Glomerular endothelial cell (primary cell): ENCODE results near the gene MYL2. TPM values are rescaled to one million over a fixed set of nuclear protein-coding genes. Genes with fewer than 3 reads are reported as not detected.
"Not testable (repeated sequence)": the region's sequence is repeated elsewhere in the genome, so short reads cannot be mapped to it uniquely, and the experiment has no call there.

Source experiments
- DNase-seq: peaks from one replicate; pipeline ENCODE4 v3.0.0-alpha.2; 2011; ENCODE audit warnings: low read depth, low spot score; ENCODE audit errors: extremely low read depth
- total RNA-seq: library from RNA; depleted of rRNA; stranded (reverse); fragments of >200 nt; gene quantifications from 2 replicates; pipeline ENCODE4 v1.2.3, GENCODE V29; 2015

The MYL2 gene, protein sequence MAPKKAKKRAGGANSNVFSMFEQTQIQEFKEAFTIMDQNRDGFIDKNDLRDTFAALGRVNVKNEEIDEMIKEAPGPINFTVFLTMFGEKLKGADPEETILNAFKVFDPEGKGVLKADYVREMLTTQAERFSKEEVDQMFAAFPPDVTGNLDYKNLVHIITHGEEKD
- total RNA-seq, result not detected in 2 replicates

DNA sequence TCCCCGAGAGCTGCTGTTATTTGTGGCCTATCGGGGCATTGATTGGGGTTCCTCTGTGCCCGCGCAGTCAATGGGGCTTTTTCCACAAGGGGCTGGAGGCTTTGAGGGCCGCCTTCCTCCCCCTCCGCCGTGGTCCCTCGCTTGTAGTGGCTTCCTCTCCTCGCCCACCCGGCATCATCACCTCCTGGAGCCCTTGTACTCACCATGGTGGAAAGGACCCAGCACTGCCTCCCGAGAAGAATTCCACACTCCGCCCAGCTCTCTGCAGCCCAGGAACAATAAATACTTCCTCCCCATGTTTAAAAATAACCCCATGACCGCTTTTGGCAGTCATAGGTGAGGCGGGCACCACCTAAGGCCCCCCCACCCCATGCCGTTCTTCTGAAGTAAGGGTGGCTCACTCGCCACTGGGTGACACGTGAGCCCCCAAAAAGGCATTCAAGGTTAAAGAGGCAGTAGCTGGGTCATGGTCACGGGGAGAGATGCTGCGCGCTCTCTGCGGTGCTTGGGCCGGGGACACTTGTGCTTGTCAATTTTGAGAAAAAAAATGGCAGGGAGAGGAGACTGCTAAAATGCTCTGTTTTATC is at the start of gene MYL2:
Gene MYL2, minus strand, starts transcription at position 256 of the 587 bp plus-strand sequence. Its CDS starts 50 bp downstream, at position 206.
- DNase-seq, result no peak

DNA sequence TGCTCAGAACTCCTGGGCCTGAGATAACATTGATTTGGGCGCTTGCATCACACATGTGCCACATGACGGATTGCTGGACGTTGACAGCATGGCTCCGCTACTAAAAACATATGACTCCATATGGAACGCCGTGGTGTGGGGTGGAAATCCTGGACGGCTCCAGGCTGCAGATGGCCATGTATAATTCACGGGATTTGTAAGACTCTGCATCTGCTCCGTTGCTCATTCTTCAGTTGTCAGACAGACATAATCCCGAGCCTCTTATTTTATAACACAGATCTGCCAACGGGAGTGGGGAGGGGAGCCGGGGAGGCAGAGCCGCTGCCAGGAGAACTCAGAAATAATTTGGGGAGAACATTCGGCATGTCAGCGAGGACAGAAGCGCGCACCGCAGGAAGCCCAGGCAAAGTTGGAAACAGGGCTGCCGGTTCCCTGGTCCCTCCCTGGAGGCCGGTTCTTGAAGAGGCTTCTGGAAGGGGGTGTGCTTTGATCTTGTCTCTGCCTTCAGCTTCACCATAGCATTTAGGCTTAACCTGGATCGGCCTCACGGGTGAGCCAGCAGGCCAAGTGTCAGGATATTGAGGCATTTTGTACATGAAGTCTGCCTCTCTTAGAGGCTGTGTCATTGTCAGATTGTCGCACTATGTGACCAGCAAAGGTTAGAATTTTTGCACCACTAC is 45.8 kb upstream of the MYL2 start:
- no peak for DNase-seq

DNA sequence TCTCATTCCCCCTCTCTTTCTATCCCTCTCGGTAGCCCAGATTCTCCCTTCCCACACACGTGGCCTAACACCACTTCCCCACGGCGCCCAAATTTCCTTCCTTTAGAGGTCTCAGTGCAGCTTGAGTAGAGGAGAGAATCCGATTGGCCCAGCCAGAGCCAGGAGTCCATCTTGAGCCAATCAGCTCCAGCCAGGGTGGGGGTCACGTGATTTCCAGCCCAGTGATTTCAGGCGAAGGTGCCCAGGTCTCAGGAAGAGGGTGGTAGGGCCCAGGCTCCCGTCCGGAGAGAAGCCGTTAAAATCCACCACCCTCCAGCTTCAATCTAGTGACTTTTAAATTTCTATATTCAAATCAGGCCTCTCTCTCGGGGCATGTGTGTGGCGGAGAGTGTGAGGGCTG is 45.2 kb upstream of the MYL2 start:
- DNase-seq, result no peak

DNA sequence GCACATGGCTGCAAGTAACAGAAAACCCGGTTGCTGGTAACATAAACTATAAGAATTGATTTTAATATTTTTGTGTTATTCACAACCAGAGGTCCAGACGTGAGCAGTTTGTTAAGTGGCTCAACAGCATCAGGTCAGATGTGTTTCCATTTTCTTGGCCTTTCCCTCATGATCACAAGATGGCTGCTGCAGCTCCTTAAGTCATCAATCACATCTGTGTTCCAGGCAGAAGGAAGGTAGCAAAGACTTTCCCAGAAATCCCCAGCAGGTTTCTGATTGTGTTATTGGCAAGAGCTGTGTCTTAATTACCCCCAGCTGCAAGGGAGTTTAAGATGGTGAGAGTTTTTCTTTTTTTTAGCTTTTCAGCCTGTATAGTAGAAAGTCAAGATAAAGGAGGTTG is 40.4 kb upstream of the MYL2 start:
- no peak for DNase-seq

DNA sequence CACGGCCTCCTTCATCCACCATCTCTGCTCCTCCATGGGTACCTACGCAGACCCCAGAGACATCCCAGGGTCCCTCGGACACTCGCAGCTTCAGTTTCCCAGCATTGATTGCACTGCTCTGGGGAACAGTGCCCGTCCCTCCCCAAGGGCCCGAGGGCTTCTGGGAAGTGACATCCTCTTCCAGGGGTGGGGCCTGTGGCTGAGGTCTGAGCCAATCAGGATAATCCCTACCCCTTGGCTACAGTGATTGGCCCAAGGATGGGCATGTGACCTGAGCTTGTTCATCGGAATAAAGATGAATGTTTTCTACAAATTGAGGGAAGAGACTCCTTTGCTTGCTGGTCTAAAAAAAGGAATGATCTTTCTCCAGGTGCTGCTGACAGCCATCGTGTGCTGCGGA is 37.3 kb upstream of the MYL2 start:
- DNase-seq, result no peak

DNA sequence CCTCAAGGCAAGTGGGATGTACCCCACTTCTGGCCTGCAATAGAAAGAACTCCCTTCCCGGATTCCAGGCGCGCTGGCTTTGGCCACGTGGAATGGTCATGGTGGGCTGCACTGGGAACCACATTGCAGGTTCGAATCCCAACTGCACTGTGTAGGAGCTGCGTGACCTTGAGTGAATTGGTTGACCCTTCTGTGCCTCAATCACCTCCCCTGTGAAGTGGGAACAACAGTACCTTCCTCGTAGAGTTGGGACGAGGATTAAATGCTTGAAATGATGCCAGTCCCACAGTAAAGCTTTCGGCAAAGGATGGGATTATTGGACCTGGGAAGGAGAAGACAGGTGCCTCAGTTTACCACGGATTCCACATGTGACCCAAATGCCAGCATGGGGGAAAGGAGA is 36.8 kb upstream of the MYL2 start:
- DNase-seq, result no peak

DNA sequence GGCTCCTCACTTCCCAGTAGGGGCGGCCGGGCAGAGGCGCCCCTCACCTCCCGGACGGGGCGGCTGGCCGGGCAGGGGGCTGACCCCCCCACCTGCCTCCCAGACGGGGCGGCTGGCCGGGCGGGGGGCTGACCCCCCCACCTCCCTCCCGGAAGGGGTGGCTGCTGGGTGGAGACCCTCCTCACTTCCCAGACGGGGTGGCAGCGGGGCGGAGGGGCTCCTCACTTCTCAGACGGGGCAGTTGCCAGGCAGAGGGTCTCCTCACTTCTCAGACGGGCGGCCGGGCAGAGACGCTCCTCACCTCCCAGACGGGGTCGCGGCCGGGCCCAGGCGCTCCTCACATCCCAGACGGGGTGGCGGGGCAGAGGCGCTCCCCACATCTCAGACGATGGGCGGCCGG is 30.5 kb upstream of the MYL2 start:
- DNase-seq, result not testable (repeated sequence)

DNA sequence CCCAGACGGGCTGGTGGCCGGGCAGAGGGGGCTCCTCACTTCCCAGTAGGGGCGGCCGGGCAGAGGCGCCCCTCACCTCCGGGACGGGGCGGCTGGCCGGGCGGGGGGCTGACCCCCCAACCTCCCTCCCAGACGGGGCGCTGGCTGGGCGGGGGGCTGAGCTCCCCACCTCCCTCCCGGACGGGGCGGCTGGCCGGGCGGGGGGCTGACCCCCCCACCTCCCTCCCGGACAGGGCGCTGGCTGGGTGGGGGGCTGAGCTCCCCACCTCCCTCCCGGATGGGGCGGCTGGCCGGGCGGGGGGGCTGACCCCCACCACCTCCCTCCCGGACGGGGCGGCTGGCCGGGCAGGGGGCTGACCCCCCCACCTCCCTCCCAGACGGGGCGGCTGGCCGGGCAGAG is 30.1 kb upstream of the MYL2 start:
- DNase-seq, result not testable (repeated sequence)

DNA sequence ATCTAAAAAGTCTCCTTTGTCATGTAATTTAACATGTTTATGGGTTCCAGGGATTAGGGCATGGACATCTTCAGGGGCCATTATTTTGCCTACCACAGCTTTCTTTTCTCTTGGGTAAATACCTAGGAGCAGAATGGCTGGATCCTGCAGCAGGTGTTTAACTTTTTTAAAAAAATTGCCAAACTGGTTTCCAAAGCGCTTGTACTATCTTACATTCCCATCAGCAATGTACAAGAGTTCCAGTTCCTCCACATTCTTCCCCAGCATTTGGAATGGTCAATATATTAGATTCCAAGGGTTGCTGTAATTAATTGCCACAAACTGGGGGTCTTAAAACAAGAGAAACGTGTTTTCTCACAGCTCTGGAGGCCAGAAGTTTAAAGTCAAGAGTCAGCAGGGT is 27.7 kb upstream of the MYL2 start:
- DNase-seq, result no peak

DNA sequence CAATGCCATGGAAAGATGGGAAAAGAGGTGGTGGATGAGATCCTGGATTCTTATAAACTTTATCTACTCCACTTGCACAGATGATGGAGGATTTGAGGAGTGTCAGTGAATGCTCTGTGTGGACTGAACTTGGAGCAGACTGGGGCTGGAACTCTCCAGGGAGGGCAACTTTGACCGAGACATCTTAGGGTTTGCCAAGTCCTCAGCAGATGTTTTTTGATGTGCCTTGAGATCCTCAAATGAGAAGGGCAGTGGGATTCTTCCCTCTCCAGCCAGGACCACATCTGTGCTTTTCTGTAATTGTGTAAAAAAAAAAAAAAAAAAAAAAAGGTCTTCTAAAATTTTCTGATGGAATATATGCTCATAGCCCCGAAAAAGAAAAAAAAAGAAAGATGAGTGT is 23.0 kb upstream of the MYL2 start:
- DNase-seq, result no peak

DNA sequence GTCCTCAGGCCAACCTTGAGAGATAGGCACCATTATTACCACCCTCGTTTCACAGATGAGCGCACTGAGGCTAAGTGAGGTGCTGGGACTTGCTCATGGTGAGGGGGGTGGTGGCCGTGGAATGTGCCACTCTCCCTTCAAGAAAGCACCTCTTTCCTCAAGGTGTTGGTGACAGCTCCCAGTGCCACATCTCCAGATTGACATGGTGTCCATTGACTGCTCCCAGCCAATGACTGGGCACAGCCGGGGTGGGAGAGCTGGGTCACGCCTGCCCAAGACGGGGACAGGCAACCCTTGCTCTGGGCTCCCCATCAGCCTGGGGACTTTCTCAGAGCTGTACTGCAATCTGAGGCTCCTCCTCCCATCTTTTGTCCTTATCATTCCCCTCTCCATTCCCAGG is 21.0 kb upstream of the MYL2 start:
- no peak for DNase-seq

DNA sequence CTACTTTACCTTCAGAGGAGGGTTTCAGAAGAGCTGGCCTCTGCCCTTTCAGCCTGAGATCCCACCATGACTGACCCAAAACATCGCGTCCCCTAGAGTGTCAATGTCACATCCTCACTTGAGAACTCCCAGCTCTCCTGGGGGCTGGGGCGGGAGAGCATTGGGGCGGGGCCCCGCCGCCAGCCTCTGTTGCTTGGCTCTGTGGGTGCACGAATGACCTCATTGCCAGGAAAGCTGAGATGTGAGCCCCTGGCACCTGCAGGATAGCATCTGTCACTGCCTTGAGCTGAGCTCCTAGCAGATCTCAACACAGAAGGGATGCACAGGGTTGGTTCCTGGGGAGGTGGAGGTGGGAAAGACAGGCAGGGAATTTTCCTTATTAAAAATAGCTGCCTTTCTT is 20.6 kb upstream of the MYL2 start:
- no peak for DNase-seq

DNA sequence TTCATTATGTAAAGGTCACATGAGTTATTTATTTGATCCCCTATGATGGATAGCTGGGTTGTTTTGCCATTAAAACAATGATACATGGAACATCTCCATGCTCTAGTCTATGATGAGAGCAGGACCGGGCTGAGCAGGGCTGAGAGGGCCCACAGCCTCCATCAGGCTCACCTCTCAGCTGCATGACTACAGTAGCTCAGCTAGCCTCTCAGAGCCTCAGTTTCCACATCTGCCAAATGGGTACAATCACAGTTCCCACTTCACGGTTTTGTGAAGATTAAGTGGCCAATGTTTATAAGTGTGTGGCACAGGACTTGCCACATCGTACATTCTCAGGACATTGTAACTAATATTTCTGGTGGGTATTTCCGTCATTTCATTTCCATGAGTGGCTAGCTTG is 19.9 kb upstream of the MYL2 start:
- no peak for DNase-seq

DNA sequence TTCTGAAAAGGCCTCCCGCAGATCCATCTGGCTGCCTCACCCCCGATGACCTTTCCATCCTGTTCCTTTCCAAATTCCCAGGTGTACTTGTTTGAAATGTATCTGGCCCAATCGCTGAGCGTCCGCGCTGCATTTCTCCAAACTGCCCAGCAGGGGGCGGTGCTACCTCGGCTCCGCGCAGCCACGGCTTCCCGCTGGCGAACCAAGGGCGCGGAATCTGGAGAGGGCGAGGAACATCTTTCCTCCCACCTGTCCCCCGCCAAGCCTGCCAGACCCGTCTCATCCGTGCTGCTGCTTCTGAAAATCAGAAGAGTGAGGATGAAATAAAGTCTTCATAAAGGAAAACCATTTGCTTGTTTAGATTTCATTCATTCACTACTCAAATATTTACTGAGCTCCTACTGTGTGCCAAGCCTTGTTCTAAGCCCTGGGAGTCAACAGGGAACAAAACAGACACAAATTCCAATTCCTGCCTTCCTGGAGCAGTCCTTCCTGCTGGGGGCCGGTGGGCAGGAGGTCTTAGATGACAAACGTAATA is 16.8 kb upstream of the MYL2 start:
- DNase-seq, result peak; percentile 14

DNA sequence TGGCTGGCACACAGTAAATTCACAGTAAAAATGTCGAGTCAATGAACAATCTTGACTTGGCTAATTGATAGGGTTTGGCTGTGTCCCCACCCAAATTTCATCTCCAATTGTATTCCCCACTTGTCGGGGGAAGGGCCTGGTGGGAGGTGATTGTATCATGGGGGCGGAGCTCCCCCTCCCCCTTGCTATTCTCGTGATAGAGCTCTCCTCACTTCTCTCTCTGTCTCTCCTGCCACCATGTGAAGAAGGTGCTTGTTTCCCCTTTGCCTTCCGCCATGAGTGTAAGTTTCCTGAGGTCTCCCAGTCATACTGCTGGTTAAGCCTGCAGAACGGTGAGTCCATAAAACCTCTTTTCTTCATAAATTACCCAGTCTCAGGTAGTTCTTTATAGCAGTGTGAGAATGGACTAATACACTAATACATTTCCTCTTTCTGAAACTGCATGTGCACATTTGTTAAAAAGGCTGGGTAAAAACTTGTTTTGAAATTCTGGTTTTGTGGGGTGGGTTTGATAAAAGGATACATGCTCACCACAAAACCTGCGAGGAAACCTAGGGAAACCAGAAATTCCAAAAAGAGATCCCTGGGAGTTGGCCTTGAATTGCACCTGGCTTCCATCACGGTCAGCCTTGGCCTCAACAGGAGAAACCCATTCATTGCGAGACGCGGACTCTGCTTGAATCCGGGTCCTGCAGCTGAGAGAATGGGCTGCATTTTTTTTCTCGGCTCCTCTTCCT is 16.2 kb upstream of the MYL2 start:
- no peak for DNase-seq

DNA sequence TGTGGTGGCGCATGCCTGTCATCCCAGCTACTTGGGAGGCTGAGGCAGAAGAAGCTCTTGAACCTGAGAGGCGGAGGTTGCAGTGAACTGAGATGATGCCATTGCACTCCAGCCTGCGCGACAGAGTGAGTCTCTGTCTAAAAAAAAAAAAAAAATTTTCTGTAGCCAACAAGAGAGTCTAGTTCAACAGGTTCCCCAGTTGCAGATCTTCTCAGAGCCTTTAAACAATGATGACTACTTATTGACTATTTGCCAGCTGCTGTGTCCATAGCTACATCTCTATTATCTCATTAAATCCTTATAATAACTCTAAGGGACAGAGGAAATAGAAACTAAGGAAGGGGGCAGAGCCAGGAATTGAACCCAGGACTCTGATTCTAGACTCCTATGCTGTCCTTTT is 15.2 kb upstream of the MYL2 start:
- DNase-seq, result no peak

DNA sequence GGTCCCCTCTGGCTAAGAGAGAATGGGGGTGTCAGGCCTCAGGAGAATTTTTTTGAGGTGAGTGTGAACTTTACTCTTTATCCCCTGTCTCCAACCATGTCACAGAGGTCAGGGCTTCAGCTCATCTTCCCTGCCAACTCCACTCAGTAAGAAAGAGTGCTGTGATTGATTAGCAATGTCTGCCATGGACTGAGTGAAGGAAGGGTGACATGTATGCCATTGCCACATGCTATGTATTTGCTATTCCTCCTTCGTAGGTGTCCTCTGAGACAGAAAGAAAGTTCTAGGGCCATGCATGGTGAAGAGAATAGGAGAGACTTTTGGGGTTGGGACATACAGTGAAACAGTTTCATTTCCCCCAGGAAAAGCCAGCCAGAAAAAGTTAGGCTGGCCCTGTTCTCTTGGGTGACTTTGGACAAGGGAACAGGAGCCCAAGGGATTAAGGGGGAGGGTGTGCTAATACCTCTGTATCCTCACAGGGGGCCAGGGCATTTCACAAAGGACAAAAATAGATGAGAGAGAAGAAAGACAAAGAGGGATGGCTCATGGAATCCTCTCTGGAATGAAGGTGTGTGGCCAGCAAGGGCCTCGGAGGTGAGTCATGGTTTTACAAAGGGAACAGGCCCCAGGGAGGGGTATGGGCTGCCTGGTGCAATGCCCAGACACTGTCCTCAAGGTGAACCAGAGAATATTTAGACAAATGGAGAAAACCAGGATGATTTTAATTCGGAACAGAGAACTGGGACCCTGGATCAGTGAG is 13.9 kb upstream of the MYL2 start:
- DNase-seq, result no peak

DNA sequence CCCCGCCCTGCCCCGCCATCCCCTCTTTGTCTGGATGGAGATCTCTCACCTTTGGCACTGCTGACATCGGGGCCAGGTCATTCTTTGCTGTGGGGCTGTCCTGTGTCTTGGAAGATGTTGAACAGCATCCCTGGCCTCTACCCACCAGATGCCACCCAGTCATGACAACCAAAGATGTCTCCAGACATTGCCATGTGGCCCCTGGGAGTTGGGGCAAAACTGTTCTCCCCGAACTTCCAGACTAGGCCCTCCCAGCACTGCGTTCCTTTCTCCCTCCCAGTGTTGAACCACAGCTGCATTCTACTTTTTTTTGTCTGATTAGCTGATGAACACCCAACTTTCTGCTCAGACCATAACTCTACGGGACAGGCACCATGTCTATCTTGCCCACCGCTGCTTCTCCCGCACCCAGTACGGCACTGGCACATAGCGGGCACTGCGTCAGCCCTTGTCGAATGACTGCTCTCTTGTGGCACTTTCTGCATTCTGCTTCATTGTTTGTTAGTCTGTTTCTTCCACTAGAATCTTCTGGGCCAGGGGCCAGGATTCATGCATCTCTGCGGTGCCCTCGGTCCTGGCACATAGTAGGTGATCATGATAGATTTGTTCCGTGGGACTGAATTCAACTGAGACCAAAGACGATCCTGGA is 13.1 kb upstream of the MYL2 start:
- no peak for DNase-seq

DNA sequence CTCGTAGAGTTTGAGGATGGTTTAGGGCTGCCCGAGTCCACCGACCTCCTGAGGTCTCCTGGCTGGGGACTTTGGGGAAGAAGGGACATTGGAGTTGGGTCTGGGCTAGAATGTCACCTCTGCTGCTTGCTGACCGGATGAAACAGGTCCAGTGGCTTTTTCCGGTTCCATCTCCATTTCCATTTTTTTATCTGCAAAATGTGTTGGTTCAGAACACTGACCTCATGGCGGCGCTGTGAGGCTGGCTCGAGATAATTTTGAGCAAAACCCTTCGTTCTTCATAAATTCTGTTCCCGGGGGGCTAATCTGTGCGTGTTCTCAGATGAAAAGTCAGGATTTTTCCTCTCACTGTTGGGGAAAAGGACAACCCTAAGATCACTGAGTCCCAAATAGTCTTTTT is 11.7 kb upstream of the MYL2 start:
- no peak for DNase-seq

DNA sequence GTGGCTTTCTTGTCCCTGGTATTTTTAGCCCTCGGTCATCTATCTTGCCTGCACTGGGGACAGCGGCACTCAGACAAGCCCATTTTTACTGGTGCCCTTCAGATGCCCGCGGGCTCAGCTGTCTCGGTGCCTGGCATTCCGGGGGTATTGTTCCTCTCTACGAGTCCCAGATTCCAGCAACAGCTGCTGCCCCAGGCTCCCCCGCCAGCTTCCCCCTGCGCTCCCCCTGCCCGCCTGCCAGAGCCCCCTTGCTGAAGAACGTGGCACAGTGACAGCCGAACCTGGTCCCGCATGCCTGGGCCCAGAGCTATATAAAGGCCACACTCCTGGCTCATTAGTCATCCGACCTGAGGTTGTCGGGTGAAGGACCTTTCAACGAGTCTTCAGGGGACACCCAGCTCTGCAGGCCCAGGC is 10.9 kb upstream of the MYL2 start:
- no peak for DNase-seq
